Jurkat, Clone E6-1 (cell line): ENCODE results near the gene CCDC141.
"Not testable (repeated sequence)": the region's sequence is repeated elsewhere in the genome, so short reads cannot be mapped to it uniquely, and the experiment has no call there.

Experiments
- DNase-seq: peaks from one replicate; pipeline ENCODE4 v3.0.0-alpha.2; 2011; ENCODE audit warnings: low read depth, low spot score
- H3K4me3 ChIP-seq: 2 replicates; pipeline ENCODE4 v1.5.1; 2011; ENCODE audit warnings: mild to moderate bottlenecking, low read length, control low read depth, moderate library complexity

Gene CCDC141

GRCh38 chr2:179044500-179044899, 5.4 kb downstream of the CCDC141 start:
- DNase-seq, result peak; percentile 8
- H3K4me3 ChIP-seq, result no peak overlapping the region

- DNase-seq, result no peak
Measured at GRCh38 chr2:179037807-179038206, 12.1 kb downstream of the CCDC141 start.

GRCh38 chr2:179036353-179036905, 13.5 kb downstream of the CCDC141 start:
- no peak for DNase-seq
- no peak overlapping the region for H3K4me3 ChIP-seq

More at GRCh38 chr2:179037807-179038206, 12.1 kb downstream of the CCDC141 start:
- H3K4me3 ChIP-seq, result no peak overlapping the region

- H3K4me3 ChIP-seq, result peak overlapping the region; percentile 19
- DNase-seq, result peak; percentile 86
Measured at GRCh38 chr2:179031731-179032408, 18.1 kb downstream of the CCDC141 start.

- no peak for DNase-seq
- H3K4me3 ChIP-seq, result no peak overlapping the region
Measured at GRCh38 chr2:179024445-179024844, 25.5 kb downstream of the CCDC141 start.

- H3K4me3 ChIP-seq, result no peak overlapping the region
- DNase-seq, result no peak
Measured at GRCh38 chr2:179022685-179023084, 27.3 kb downstream of the CCDC141 start.

- H3K4me3 ChIP-seq, result no peak overlapping the region
Measured at GRCh38 chr2:179021258-179021657, 28.7 kb downstream of the CCDC141 start.

GRCh38 chr2:179020156-179020750, 29.7 kb downstream of the CCDC141 start:
- peak; percentile 40 for DNase-seq

More at GRCh38 chr2:179021258-179021657, 28.7 kb downstream of the CCDC141 start:
- DNase-seq, result no peak

GRCh38 chr2:179019260-179019659, 30.7 kb downstream of the CCDC141 start:
- DNase-seq, result no peak
- no peak overlapping the region for H3K4me3 ChIP-seq

More at GRCh38 chr2:179020156-179020750, 29.7 kb downstream of the CCDC141 start:
- H3K4me3 ChIP-seq, result no peak overlapping the region

- DNase-seq, result peak; percentile 60
- H3K4me3 ChIP-seq, result no peak overlapping the region
Measured at GRCh38 chr2:179017773-179018357, 32.1 kb downstream of the CCDC141 start.

GRCh38 chr2:179014189-179014588, 35.7 kb downstream of the CCDC141 start:
- H3K4me3 ChIP-seq, DNase-seq: not testable (repeated sequence)

- no peak for DNase-seq
- no peak overlapping the region for H3K4me3 ChIP-seq
Measured at GRCh38 chr2:179005976-179006375, 44.0 kb downstream of the CCDC141 start.

GRCh38 chr2:178999476-178999875, 50.5 kb downstream of the CCDC141 start:
- no peak for DNase-seq
- no peak overlapping the region for H3K4me3 ChIP-seq

GRCh38 chr2:178998539-178998938, 51.4 kb downstream of the CCDC141 start:
- DNase-seq, result no peak
- H3K4me3 ChIP-seq, result no peak overlapping the region

GRCh38 chr2:178997477-178997876, 52.5 kb downstream of the CCDC141 start:
- DNase-seq, result no peak
- H3K4me3 ChIP-seq, result no peak overlapping the region

- H3K4me3 ChIP-seq, result no peak overlapping the region
- no peak for DNase-seq
Measured at GRCh38 chr2:178997067-178997466, 52.9 kb downstream of the CCDC141 start.

- DNase-seq, result no peak
- H3K4me3 ChIP-seq, result no peak overlapping the region
Measured at GRCh38 chr2:178994264-178994663, 55.7 kb downstream of the CCDC141 start.

- no peak for DNase-seq
- no peak overlapping the region for H3K4me3 ChIP-seq
Measured at GRCh38 chr2:178993788-178994187, 56.1 kb downstream of the CCDC141 start.

GRCh38 chr2:178992719-178993118, 57.2 kb downstream of the CCDC141 start:
- H3K4me3 ChIP-seq, result not testable (repeated sequence)
- DNase-seq, result peak; percentile 10
